ENCODE measurements around the gene CPO. TPM values are rescaled to one million over a fixed set of nuclear protein-coding genes. Genes with fewer than 3 reads are reported as not detected.

The CPO gene
- polyA plus RNA-seq, 1 of the 3 experiments (the other 2 are of a cell fraction) = not detected

DNA sequence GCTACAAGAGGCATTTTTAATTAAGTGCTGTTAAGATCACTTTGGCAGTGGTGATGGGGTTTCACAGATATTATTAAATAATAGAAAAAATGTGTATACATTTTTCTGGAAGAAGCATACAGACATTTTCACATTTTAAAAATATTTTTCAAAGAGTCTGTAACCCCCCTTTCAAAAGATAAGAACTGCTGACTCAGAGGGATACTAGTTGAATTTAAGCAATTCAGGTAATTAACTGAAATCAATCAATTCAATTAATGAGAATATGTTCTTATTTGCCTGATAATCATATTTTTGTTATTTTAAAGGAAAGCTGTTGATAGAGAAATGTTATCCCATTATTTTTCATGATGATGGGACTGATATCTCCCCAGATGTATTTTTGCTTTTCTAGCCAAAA lies 41.1 kb downstream of the CPO start:
- H2AFZ ChIP-seq (ENCODE audit: low read depth) = no peak overlapping the region
- H4K20me1 ChIP-seq (ENCODE audit: insufficient read depth) = no peaks in the 10 kb centered on the region
- H3K9ac ChIP-seq = no peak overlapping the region
- H3K4me1 ChIP-seq (ENCODE audit: control insufficient read depth in 1 of 2, insufficient read depth in 2 of 2, low read depth in 1 of 2, low read length in 1 of 2) = peaks cover 4 to 37% of the 10 kb centered on the region in 2 experiments; a peak in 3 of 4 replicates
- no peaks in the 10 kb centered on the region for H3K9me2 ChIP-seq
- H3K4me3 ChIP-seq (ENCODE audit: low read depth in 2 of 2, low read length in 1 of 2) = no peak overlapping the region
- no peaks in the 10 kb centered on the region for H3F3A ChIP-seq (replicated peaks; ENCODE audit: insufficient read depth)
- ChIA-PET CTCF (interaction anchor here (0.8 to 7.9 kb wide), 7 partner anchors 9 to 492 kb away, joined by 3 to 127 read pairs (median 4); no protein-coding TSS in a partner anchor), POLR2A (interaction anchor here (1.6 kb wide), 1 partner anchor 180 kb away, joined by 4 read pairs; no protein-coding TSS in a partner anchor)
- H3K27me3 ChIP-seq (ENCODE audit: insufficient read depth) = no peaks in the 10 kb centered on the region
- H3K27ac ChIP-seq (ENCODE audit: low read depth in 2 of 2, low read length in 1 of 2) = peak overlapping the region in 1 of 2 experiments; percentile 40; a peak in 1 of 4 replicates
- H3K9me3 ChIP-seq = no peaks in the 10 kb centered on the region
- H3K79me2 ChIP-seq (ENCODE audit: insufficient read depth) = no peaks in the 10 kb centered on the region
- H3K4me2 ChIP-seq = no peak overlapping the region
- TF ChIP-seq, protein P1, sequence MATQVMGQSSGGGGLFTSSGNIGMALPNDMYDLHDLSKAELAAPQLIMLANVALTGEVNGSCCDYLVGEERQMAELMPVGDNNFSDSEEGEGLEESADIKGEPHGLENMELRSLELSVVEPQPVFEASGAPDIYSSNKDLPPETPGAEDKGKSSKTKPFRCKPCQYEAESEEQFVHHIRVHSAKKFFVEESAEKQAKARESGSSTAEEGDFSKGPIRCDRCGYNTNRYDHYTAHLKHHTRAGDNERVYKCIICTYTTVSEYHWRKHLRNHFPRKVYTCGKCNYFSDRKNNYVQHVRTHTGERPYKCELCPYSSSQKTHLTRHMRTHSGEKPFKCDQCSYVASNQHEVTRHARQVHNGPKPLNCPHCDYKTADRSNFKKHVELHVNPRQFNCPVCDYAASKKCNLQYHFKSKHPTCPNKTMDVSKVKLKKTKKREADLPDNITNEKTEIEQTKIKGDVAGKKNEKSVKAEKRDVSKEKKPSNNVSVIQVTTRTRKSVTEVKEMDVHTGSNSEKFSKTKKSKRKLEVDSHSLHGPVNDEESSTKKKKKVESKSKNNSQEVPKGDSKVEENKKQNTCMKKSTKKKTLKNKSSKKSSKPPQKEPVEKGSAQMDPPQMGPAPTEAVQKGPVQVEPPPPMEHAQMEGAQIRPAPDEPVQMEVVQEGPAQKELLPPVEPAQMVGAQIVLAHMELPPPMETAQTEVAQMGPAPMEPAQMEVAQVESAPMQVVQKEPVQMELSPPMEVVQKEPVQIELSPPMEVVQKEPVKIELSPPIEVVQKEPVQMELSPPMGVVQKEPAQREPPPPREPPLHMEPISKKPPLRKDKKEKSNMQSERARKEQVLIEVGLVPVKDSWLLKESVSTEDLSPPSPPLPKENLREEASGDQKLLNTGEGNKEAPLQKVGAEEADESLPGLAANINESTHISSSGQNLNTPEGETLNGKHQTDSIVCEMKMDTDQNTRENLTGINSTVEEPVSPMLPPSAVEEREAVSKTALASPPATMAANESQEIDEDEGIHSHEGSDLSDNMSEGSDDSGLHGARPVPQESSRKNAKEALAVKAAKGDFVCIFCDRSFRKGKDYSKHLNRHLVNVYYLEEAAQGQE (IDR thresholded peaks at IDR 0.05; ENCODE audit: low read depth, low read length) = no peak
- DNase-seq = no peak
- no peaks in the 10 kb centered on the region for H3K36me3 ChIP-seq (replicated peaks in 1 of 2; ENCODE audit: control insufficient read depth in 1 of 2, insufficient read depth in 2 of 2, low read length in 1 of 2)

DNA sequence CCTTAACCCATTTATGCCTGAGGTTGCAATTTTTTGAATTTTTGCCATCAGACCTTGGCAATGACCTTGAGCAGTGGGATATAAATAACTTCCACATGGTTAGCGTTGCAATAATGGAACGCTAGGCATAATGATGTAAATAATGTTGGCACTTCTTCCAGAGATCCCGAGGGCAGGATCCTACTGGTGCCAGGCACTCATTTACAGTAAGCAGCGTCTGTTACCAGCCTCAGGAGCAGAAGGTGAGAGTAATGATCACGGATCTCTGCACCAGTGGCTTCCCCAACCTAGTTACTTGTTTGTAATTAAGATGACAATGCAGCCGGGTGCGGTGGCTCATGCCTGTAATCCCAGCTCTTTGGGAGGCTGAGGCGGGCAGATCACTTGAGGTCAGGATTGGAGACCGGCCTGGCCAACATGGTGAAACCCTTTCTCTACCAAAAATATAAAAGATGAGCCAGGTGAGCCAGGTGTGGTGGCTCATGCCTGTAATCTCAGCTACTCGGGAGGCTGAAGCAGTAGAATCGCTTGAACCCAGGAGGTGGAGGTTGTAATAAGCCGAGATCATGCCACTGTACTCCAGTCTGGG lies 41.9 kb downstream of the CPO start:
- peaks cover 4 to 37% of the 10 kb centered on the region in 2 experiments; a peak in 3 of 4 replicates for H3K4me1 ChIP-seq (ENCODE audit: control insufficient read depth in 1 of 2, insufficient read depth in 2 of 2, low read depth in 1 of 2, low read length in 1 of 2)
- no peaks in the 10 kb centered on the region for H3K36me3 ChIP-seq (replicated peaks in 1 of 2; ENCODE audit: control insufficient read depth in 1 of 2, insufficient read depth in 2 of 2, low read length in 1 of 2)
- CTCF ChIA-PET = interaction anchor here (0.9 to 7.9 kb wide), 25 partner anchors 8 to 492 kb away, joined by 3 to 127 read pairs (median 6); partner anchors contain the start of gene KLF7
- no peak overlapping the region for H3K9ac ChIP-seq
- WGBS (ENCODE audit: low lambda C conversion rate) = 72% methylated on average over 11 of the region's 12 CpGs
- H3K27me3 ChIP-seq (ENCODE audit: insufficient read depth) = no peaks in the 10 kb centered on the region
- no peak overlapping the region for H3K4me3 ChIP-seq (ENCODE audit: low read depth in 2 of 2, low read length in 1 of 2)
- no peaks in the 10 kb centered on the region for H3K79me2 ChIP-seq (ENCODE audit: insufficient read depth)
- TF ChIP-seq GABPA (IDR thresholded peaks at IDR 0.05; ENCODE audit: low read depth) (no peak), MEF2A (IDR thresholded peaks at IDR 0.05; ENCODE audit: borderline replicate concordance, low read depth) (no peak), YY1 (IDR thresholded peaks at IDR 0.05; ENCODE audit: low read depth) (no peak), NFIC (IDR thresholded peaks at IDR 0.05; ENCODE audit: borderline replicate concordance) (no peak), RXRA (IDR thresholded peaks at IDR 0.05; ENCODE audit: borderline replicate concordance, low read depth) (no peak), FOSL2 (IDR thresholded peaks at IDR 0.05; ENCODE audit: borderline replicate concordance, low read depth) (no peak)
- TF ChIP-seq, protein P2, sequence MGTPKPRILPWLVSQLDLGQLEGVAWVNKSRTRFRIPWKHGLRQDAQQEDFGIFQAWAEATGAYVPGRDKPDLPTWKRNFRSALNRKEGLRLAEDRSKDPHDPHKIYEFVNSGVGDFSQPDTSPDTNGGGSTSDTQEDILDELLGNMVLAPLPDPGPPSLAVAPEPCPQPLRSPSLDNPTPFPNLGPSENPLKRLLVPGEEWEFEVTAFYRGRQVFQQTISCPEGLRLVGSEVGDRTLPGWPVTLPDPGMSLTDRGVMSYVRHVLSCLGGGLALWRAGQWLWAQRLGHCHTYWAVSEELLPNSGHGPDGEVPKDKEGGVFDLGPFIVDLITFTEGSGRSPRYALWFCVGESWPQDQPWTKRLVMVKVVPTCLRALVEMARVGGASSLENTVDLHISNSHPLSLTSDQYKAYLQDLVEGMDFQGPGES (IDR thresholded peaks at IDR 0.05; ENCODE audit: low read depth, low read length) = no peak
- TF ChIP-seq, protein P3, sequence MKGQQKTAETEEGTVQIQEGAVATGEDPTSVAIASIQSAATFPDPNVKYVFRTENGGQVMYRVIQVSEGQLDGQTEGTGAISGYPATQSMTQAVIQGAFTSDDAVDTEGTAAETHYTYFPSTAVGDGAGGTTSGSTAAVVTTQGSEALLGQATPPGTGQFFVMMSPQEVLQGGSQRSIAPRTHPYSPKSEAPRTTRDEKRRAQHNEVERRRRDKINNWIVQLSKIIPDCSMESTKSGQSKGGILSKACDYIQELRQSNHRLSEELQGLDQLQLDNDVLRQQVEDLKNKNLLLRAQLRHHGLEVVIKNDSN (IDR thresholded peaks at IDR 0.05; ENCODE audit: borderline replicate concordance, low read depth) = no peak
- TF ChIP-seq, protein P1 (IDR thresholded peaks at IDR 0.05; ENCODE audit: low read depth, low read length) = no peak
- TF ChIP-seq, protein P4, sequence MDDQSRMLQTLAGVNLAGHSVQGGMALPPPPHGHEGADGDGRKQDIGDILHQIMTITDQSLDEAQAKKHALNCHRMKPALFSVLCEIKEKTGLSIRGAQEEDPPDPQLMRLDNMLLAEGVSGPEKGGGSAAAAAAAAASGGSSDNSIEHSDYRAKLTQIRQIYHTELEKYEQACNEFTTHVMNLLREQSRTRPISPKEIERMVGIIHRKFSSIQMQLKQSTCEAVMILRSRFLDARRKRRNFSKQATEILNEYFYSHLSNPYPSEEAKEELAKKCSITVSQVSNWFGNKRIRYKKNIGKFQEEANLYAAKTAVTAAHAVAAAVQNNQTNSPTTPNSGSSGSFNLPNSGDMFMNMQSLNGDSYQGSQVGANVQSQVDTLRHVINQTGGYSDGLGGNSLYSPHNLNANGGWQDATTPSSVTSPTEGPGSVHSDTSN (IDR thresholded peaks at IDR 0.05) = no peak
- peak overlapping the region in 1 of 2 experiments; percentile 40; a peak in 1 of 4 replicates for H3K27ac ChIP-seq (ENCODE audit: low read depth in 2 of 2, low read length in 1 of 2)
- H4K20me1 ChIP-seq (ENCODE audit: insufficient read depth) = no peaks in the 10 kb centered on the region
- no peak overlapping the region for H2AFZ ChIP-seq (ENCODE audit: low read depth)
- DNase-seq = no peak
- no peaks in the 10 kb centered on the region for H3F3A ChIP-seq (replicated peaks; ENCODE audit: insufficient read depth)
- H3K9me2 ChIP-seq = no peaks in the 10 kb centered on the region
- POLR2A ChIA-PET = interaction anchor here (0.9 to 4.3 kb wide), 4 partner anchors 106 to 492 kb away, joined by 3 to 50 read pairs (median 8); partner anchors contain the start of gene KLF7
- H3K4me2 ChIP-seq = no peak overlapping the region
- H3K9me3 ChIP-seq = no peaks in the 10 kb centered on the region
